Erythroblast (primary cell): Measurements from ENCODE around the gene SLC26A9.

Source experiments
- GATA1 ChIP-seq: IDR thresholded peaks from 2 replicates; pipeline ENCODE4 v1.6.1; 2011; ENCODE audit warnings: low read depth, mild to moderate bottlenecking, control low read depth, low read length, moderate library complexity
- POLR2A ChIP-seq: IDR thresholded peaks from 2 replicates; pipeline ENCODE4 v1.6.1; 2011; ENCODE audit warnings: mild to moderate bottlenecking, low read length

- no peak for TF ChIP-seq POLR2A
- TF ChIP-seq GATA1: no peak
Measured at GRCh38 chr1:205914730-205915129, 28.5 kb downstream of the SLC26A9 start.
